Smooth muscle cell of the brain vasculature (primary cell): ENCODE measurements around the gene FANK1.

Source experiments
- DNase-seq: peaks from one replicate; pipeline ENCODE4 v3.0.0-alpha.2; 2012; ENCODE audit warnings: low read depth, low spot score

Gene FANK1, protein sequence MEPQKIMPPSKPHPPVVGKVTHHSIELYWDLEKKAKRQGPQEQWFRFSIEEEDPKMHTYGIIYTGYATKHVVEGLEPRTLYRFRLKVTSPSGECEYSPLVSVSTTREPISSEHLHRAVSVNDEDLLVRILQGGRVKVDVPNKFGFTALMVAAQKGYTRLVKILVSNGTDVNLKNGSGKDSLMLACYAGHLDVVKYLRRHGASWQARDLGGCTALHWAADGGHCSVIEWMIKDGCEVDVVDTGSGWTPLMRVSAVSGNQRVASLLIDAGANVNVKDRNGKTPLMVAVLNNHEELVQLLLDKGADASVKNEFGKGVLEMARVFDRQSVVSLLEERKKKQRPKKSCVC

DNA sequence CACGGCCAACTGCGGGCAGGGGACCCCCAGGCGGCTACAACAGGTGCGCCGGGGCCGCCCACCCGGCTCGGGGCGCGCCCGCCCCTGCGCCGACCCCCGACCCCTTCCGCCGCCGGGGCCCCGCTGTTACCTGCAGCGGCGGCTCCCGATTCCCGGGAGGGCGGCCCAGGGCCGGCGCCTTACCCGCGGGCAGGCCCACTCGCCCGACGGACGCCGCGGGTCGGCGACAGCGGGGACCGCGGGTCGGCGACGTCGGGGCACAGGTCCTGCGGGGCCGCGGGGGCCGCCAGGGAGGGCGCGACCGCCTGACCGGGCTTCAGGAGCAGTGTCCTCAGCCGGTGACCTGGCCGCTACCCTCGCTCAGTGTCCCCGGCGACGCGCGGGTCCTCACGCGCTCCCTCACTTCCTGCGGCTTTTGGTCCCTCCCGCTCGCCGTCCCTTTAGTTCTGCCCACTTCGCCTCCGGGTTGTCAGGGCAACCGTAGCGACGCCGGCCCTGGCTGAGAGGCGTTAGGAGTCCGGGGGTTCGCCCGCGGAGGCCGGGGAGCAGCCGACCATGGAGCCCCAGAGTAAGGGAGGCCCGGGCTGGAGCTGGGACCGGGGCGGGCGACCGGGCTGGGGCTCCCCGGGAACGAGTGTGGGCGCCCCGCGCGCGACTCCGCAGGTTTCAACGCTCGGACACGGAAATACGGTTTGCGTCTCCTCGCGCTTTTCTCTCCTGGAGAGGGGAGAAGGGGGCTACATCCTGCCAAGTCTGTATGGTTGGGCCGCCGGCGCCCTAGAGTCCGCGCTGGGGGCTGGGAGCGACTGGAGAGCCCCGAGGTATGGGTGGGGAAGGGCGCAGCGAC, at the start of gene FANK1:
Gene FANK1 (plus strand): TSS at position 477 of the 847 bp plus-strand sequence. CDS start 79 bp downstream, at position 556.
- DNase-seq, result peak; percentile 46

DNA sequence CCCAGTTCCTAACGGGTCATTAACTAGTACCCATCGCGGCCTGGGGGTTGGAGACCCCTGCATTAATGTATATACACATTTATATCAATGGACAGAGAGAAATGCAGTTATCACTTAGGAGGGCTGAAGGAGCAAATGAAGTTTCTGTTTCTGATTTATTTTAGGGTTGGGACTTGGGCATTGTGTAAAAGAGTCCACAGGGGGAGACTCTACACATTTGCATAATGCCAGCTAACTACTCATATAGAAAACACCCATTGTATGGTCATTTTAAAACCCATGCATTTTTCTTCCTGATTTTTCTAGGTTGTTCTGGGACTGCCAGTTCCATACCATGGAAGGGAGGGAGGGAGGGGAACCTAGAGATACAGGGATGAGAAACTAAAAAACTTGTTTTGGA, 49.5 kb upstream of the FANK1 start:
- DNase-seq, result no peak

DNA sequence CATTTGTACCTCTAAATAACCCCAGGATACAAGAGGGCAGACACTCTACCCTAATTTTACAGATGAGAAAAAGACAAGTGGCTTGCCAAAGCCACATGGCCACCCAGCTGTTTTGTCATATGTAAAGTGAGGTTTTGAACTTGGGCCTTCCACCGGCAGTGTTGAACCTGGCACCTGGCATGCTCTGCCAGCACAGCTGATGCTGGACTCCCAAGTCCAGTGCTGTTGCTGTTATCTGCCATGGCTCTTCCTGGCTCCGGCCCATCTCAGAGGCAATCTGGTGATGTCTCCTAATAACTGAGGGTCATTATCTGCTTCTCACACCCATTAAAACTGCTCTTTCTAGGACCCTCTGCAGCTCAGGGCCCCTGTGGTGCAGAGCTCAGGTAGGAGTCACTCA, 48.0 kb upstream of the FANK1 start:
- no peak for DNase-seq

DNA sequence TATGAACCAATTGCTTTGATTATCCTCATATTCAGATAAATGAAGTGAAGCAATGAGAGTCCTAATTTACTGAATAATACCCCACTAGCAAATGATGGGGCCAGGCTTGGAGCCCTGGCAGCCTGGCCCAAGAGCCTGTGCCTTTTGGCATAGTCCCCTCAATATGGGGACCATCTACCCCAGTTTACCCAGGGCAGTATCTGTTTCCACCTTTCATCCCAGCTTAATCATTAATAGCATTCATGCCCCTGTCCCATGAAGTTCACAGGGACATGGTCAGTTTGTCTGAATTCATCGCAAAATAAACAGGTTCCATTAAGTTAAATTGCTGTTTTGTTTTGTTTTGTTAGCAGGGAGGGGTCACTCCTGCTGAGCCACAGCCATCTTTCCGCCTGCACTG, 47.5 kb upstream of the FANK1 start:
- DNase-seq, result no peak

DNA sequence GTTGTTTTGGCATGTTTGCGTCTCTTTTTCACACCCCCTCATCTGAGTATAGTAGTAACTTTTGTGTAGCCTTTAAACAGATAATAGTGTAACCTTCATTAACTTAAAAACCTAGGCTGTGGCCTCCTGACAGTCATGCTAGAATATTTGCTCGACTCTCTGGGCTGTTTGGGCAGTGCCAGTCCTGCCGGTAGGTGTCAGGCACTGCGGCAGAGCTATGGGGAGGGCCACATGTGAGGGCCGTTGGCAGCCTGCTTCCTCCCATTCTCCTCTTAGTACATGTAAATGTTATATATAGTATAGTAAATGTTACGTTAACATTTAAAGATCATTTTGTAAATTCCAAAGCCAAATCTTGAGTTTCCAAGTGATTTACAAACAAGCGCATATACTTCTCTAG, 46.9 kb upstream of the FANK1 start:
- DNase-seq, result no peak

DNA sequence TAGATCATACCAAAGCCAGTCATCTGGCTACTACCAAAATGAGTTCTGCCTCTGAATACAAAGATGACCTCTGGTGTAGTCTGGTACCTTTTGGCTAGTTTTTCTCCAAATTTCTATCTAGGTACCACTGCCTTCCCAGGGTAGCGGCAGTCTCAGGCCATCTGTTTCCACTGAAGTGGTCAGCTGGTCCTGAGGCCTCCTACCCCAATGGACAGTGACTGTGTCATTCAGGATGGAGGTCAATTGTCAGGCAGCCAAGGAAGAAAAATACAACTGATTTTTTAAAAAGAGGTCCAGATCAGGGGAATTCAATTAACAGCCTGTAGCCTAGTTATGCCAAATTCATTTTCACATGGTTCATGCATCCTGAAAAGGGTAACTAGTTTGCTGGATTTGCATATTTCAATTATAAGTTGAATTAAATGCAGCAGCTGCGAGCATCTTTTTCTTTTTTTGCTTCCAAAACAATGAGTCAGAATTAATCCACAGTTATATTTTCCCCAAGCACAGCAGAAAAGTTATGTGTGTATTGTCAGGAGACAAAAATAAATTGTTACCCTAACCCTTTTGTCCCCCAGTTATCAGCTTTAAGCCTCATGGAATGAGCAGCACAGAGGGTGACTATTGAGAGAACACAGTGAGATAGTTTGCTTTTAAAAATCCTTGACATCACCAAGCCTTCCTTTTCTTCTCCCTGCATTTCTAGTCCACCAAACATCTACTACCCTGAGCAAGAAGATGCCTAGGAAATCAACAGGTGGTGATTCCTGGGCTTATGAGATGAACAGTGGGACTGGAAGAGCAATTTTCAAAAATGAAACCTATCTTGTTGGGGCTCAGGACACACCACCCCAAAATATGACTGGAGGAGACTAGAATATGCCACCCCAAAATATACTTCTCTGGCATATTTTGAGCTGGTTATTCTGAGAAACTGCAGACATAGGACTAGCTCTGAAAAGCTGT, 45.3 kb upstream of the FANK1 start:
- DNase-seq, result no peak

DNA sequence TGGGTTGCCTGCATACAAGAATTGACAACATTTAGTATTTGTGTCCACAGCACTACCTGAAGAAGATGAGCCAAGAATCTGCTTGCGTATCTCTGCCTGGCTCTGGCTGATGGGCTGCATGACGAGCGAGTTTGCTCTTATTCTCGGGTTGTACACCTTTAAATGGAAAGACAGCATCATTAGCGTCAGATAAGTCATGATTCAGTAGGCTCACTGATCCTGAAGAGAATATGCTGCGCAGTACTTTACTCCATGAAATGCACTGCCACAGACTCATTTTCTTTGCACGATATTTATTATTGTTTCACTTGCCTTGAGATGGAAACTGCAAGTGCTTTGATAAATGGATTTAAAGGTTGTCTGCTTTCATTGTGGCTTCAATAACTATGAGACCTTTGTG, 43.9 kb upstream of the FANK1 start:
- no peak for DNase-seq

DNA sequence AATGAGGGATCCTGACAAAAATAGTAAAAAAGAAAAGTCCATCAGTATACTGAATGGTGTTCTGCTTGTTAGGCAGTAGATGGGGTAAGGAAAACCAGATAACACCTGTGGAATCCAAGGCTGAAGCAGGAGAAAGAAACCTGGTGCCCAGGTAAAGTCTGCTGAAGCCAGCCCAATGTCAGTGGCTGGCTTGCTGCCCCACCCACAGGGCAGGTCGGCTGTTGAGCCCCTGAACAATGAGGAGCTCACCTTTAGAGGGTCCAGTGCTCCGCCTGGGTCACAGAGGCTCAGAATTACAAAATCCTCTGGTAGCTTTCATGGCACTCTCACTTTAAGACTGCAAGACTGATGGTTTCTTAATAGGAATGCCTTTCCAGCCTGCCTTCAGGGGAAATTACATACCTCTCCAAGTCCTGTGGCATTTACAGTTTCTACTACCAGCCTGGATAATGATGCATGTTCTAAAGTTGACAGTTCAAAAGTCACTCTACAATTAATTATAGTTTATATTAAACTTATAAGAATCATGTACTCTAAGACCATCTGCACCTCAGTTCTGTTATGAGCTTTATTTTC, 39.1 kb upstream of the FANK1 start:
- no peak for DNase-seq

DNA sequence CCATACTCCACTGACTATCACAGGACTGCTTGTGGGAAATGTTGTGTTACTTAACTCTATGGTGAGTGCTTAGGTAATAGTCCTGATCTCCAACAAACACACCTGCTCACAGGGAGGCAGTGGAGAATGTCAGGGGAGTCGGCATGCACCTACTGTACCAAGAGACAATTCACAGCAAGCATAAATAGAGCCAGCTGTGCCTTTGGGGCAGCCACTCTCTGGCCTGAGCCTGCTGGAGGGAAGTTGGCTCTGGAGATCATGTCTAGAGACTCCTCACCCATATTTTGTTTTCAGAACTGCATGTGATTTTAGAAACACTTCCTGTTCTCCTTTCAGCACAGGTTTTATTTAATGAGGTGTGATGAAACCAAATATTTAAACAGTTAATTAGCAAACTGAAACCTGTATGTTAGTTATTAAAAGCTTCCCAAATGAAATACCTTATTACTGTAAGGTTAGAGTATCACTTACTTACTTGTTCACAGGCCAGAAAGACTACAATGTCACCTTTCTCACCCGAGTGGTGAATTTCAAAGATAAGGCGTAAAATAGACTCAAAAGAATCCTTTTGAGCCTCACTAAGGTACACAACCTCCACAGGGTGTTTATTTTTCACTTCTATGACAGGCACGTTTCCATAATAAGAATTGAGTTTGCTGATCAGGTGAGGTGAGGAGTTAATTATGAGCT, 37.1 kb upstream of the FANK1 start:
- DNase-seq, result no peak

DNA sequence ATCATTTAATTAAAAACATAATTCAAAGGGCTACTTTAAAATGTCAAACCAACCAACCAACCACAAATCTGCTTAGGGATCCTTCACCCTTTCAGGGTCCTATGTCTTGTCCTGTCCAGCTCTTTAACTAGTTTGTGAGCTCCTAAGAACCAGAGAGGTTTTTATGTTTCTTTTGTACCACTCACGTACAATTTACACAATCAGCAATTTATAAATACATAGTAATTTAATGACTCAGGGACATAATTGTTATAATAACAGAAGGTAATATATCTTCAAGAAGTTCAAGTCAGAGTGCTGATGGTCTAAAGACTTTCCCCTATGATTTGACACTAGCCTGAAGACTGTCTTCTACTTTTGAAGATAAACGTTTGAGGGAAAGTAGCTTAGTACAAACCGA, 31.2 kb upstream of the FANK1 start:
- no peak for DNase-seq

DNA sequence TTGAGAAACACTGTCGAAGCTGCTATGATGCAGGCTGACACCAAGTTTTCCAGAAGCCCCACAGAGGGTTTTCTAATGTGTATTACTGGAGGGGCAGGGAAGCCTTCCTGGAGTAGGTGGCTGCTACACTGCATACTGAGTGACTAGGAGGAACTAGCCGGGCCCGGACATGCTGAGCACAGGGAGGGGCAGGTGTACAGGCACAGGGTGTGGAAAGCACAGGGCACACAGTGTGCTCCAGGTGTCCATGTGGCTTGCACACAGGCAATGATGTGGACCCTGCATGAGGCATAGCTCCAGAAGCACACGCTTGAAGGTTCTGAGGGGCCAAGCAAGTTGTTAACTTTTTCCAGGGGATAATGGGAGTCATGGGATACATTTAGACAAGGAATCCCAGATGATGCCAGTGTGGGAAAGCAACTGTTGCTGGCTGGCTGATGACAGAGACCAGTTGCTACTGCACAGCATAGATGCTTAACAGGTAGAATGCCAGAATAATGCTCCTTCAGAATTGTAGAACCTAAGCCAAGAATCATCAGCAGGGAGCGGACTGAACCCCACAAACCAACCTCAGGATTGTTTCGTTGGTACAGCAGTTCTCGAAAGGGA, 29.8 kb upstream of the FANK1 start:
- DNase-seq, result no peak

DNA sequence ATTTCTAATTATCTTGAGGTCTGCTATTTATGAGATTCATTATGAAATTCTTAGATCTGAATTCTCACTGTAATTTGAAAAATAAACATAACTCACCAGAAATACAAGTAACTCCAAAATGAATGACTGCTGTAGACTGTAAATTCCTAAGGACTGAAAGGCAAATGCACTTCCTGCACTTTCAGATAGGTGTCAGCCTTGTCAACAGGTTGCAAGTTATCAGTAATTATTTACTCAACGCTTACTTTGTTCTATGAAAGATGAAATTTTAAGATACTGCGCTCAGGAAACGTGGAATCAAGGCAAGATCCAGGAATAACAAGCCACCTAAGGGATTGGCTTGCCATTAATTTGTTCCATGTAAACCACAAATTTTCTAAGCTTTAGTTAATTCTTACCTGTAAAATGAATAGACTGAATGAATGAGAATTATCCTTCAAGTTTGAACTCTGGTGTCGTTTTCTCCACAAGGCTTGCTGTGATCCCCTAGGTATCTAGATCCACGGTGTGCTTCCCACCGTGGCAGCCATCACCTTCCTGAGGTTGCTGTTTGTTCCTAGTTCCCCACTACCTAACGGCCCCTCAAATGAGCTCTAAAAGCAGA, 27.9 kb upstream of the FANK1 start:
- DNase-seq, result peak; percentile 24

DNA sequence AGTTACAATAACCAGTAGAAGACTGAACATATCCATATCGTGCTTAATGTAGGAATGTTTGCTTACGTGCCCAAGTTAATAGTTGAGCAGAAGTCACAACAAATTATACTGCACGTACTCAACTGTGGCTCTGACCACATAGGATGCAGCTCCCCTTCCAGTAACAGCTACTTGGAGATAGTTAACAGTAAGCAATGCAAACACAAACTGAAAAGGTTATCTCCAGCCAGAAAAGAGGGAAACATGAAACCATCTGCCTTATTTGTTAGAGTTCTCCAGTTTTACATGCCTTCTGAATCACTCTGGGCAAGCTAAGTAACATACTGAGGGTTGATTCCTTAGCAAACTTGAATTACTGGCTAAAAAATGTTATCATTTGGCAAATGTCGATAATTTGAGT, 25.0 kb upstream of the FANK1 start:
- no peak for DNase-seq

DNA sequence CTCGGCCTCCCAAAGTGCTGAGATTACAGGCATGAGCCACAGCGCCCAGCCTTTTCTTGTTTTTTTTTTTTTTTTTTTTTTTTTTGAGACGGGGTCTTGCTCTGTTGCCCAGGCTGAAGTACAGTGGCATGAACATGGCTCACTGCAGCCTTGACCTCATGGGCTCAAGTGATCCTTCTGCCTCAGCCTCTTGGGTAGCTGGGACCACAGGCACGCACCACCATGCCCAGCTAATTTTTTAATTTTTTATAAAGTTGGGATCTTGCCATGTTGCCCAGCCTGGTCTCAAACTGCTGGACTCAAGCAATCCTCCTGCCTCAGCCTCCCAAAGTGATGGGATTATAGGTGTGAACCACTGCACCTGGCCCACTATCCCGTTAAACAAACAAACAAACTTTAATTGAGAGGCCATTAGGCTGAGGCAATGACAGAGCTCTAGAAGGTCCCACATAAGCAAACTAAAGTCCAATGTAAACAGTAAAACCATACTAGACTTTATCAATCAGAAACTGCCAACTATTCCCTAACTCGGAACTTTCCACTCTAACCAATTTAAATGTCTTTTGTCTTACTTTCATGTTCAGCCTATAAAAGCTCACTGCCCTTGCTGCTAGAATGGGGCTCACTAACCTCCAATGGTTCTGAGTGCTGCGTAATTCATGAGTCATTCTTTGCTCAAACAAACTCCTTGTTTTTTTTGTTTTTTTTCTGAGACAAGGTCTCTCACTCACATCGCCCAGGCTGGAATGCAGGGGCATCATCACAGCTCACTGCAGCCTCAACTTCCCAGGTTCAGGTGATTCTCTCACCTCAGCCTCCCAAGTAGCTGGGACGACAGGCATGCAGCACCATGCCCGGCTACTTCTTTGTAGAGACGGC, 17.2 kb upstream of the FANK1 start:
- DNase-seq, result peak; percentile 68

DNA sequence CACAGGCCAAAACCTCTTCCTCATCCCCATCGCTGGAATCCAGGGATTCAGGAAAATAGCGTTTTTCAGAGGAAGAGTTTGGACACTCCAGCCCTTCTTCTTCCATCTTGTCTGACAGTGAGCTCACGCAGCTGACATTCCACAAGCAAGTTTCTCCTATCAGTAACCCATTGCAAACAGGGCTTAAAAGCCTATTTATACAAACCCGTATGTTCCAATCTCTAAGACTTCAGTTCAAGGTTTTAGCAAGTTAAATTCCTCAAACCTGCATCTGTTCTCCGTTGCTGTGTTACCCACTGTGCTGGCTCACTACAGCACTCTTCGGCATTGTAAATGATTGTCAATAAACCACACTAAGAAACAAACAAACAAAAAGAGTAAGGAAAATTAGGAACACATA, 15.6 kb upstream of the FANK1 start:
- no peak for DNase-seq

DNA sequence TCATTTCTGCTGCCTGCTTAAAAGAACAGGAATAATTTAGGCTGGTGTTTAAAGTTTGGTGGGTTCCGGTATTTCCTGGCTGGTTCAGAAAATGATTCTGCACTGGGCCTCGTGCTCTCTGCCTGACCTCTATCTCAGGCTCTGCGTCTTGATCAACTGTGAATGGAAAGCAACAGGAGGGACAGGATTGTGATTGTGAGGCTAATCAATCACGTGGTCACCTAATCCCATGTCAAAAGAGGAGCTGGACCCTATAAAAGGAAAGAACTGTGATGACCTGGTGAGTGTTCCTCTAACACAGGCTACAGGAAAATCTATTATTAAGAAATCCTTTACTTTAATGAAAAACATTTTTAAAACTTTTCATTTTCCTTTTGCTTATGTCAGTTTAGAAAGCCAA, 15.2 kb upstream of the FANK1 start, which contains the start of gene DHX32:
Gene DHX32 (minus strand): TSS at position 101 of the 400 bp plus-strand sequence. CDS start 468 bp downstream, outside the sequence.
- no peak for DNase-seq

DNA sequence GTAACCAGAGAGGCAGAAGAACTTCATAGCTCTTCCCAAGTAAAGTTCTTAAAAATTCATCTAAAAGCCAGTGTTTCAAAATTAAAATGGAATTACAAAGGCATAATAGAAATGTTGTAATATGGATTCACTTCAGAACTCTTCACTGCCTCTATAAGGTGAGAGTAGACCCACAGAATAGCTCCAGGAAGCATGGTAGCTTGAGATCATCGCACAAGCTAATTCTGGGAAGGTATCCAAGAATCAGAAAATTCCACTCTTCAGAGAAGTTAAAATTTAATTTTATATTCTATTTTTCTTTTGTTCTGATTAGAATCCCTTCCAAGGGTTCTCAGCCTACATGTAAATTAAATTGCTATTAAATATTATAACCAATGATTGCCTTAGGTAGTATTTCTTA, 13.8 kb upstream of the FANK1 start:
- no peak for DNase-seq

DNA sequence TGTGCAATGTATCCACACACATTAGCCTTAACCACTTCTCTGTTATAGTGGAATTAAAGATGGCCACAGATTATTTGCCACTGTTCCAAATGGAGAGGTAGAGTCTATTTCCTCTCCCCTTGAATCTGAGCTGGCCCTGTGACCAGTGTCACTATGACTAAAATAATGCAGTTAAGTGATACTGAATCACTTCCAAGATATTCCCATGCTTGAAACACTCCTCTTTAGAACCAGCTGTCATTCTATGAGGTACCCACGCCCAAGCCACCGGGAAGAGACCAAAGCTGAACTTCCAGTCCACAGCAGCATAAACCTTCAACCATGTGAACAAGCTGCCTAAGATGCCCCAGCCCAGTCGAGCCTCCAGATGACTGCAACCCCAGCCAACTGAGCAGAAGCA, 13.2 kb upstream of the FANK1 start:
- DNase-seq, result no peak
